HG03025 (cell line): Measurements from ENCODE around the gene SYTL2.
"Not testable (repeated sequence)": the region's sequence is repeated elsewhere in the genome, so short reads cannot be mapped to it uniquely, and the experiment has no call there.

ENCODE experiments used
- ATAC-seq: cut with Tn5 transposase; IDR thresholded peaks from one replicate; pipeline ENCODE4 v1.9.1; 2021; ENCODE audit warnings: mild to moderate bottlenecking, moderate library complexity; ENCODE audit not compliant: unreplicated experiment, low FRiP score

The SYTL2 gene

GRCh38 chr11:85810871-85811611, at the start of gene SYTL2:
TSS of gene SYTL2 (minus strand) at chr11:85811141. CDS start at chr11:85757725, 53,416 bp downstream.
- peak; percentile 83 for ATAC-seq

- not testable (repeated sequence) for ATAC-seq
These were observed 48.6 kb upstream of the SYTL2 start for GRCh38 chr11:85859541-85859940.

GRCh38 chr11:85857098-85857497, 46.2 kb upstream of the SYTL2 start:
- no peak for ATAC-seq

GRCh38 chr11:85855341-85855656, 44.4 kb upstream of the SYTL2 start, which contains the start of gene CCDC83:
TSS of gene CCDC83 (plus strand) at chr11:85855383. CDS start at chr11:85865124, 9,741 bp downstream.
- no peak for ATAC-seq

- ATAC-seq, result peak; percentile 100
These were observed 43.8 kb upstream of the SYTL2 start for GRCh38 chr11:85854557-85855340.

GRCh38 chr11:85854212-85854556, 43.2 kb upstream of the SYTL2 start:
- no peak for ATAC-seq

- not testable (repeated sequence) for ATAC-seq
These were observed 42.6 kb upstream of the SYTL2 start for GRCh38 chr11:85853541-85853940.

- ATAC-seq, result not testable (repeated sequence)
These were observed 41.8 kb upstream of the SYTL2 start for GRCh38 chr11:85852754-85853153.

GRCh38 chr11:85848556-85848955, 37.6 kb upstream of the SYTL2 start:
- no peak for ATAC-seq

GRCh38 chr11:85848006-85848405, 37.1 kb upstream of the SYTL2 start:
- no peak for ATAC-seq

- ATAC-seq, result no peak
These were observed 36.5 kb upstream of the SYTL2 start for GRCh38 chr11:85847436-85847835.

- no peak for ATAC-seq
These were observed 34.2 kb upstream of the SYTL2 start for GRCh38 chr11:85845124-85845631.

- ATAC-seq, result no peak
These were observed 33.6 kb upstream of the SYTL2 start for GRCh38 chr11:85844439-85845123.

- ATAC-seq, result no peak
These were observed 33.0 kb upstream of the SYTL2 start for GRCh38 chr11:85843929-85844328.

GRCh38 chr11:85840932-85841331, 30.0 kb upstream of the SYTL2 start:
- ATAC-seq, result not testable (repeated sequence)

- ATAC-seq, result no peak
These were observed 24.8 kb upstream of the SYTL2 start for GRCh38 chr11:85835729-85836128.

- ATAC-seq, result no peak
These were observed 24.3 kb upstream of the SYTL2 start for GRCh38 chr11:85835263-85835662.

GRCh38 chr11:85831050-85831449, 20.1 kb upstream of the SYTL2 start:
- no peak for ATAC-seq

GRCh38 chr11:85829172-85829571, 18.2 kb upstream of the SYTL2 start:
- ATAC-seq, result no peak

GRCh38 chr11:85828640-85828978, 17.7 kb upstream of the SYTL2 start:
- ATAC-seq, result no peak
